HepG2 (cell line): Measurements from ENCODE around the gene HSPA1B. TPM values are rescaled to one million over a fixed set of nuclear protein-coding genes. Genes with fewer than 3 reads are reported as not detected.

Experiments used
- BCL6 ChIP-seq: IDR thresholded peaks from 2 replicates; pipeline ENCODE4 v1.6.1; 2016; ENCODE audit warnings: missing genetic modification reagents, missing compliant biosample characterization
- BORCS8-MEF2B ChIP-seq: sonication (generic); formaldehyde crosslinking; IDR thresholded peaks from 2 replicates; pipeline ENCODE4 v1.8.0; 2022; ENCODE audit warnings: mild to moderate bottlenecking, missing genetic modification reagents
- GABPA ChIP-seq, 2 experiments: IDR thresholded peaks; 2 replicates each; pipeline ENCODE4 v1.6.1; 2011 to 2016; ENCODE audit warnings: low read depth in 2 of 2, low read length in 1 of 2, missing biosample characterization in 1 of 2, missing genetic modification characterization in 1 of 2
- HHEX ChIP-seq: IDR thresholded peaks from 2 replicates; pipeline ENCODE4 v1.6.1; 2016; ENCODE audit warnings: control low read depth
- HMG20A ChIP-seq: IDR thresholded peaks from 2 replicates; pipeline ENCODE4 v1.6.1; 2016; ENCODE audit warnings: borderline replicate concordance
- ISL2 ChIP-seq: sonication (generic); formaldehyde crosslinking; IDR thresholded peaks from 2 replicates; pipeline ENCODE4 v1.5.0; 2020; ENCODE audit warnings: missing genetic modification reagents
- MAFG ChIP-seq: sonication (generic); formaldehyde crosslinking; IDR thresholded peaks from 2 replicates; pipeline ENCODE4 v1.5.1; 2020; ENCODE audit warnings: mild to moderate bottlenecking, missing genetic modification reagents
- MAZ ChIP-seq, 2 experiments: sonication (generic) in 1 of 2; formaldehyde crosslinking in 1 of 2; IDR thresholded peaks; 2 replicates each; pipeline versions ENCODE4 v1.5.0 to v1.6.1; 2012 to 2020; ENCODE audit warnings: low read depth in 2 of 2, mild to moderate bottlenecking in 2 of 2, borderline replicate concordance in 1 of 2, improper control_type of control experiment in 1 of 2, low read length in 1 of 2, missing genetic modification reagents in 1 of 2, moderate library complexity in 1 of 2
- MED1 ChIP-seq: sonication (generic); formaldehyde crosslinking; IDR thresholded peaks from 2 replicates; pipeline ENCODE4 v1.4.0; 2020; ENCODE audit warnings: missing genetic modification reagents
- MXD3 ChIP-seq: IDR thresholded peaks from 2 replicates; pipeline ENCODE4 v1.6.1; 2016; ENCODE audit warnings: mild to moderate bottlenecking, missing biosample characterization, missing genetic modification reagents
- NR2F6 ChIP-seq, 2 experiments: IDR thresholded peaks; 2 replicates each; pipeline ENCODE4 v1.6.1; 2016; ENCODE audit warnings: antibody characterized with exemption in 1 of 2, mild to moderate bottlenecking in 1 of 2
- POLR2A ChIP-seq, 2 experiments: IDR thresholded peaks; 2 replicates each; pipeline ENCODE4 v1.6.1; 2011; ENCODE audit warnings: low read depth in 2 of 2, low read length in 2 of 2, mild to moderate bottlenecking in 1 of 2, moderate library complexity in 1 of 2; ENCODE audit not compliant: insufficient read depth in 1 of 2
- TGIF2 ChIP-seq: IDR thresholded peaks from 2 replicates; pipeline ENCODE4 v1.6.1; 2016; ENCODE audit warnings: control low read depth, missing compliant biosample characterization
- ZFP37 ChIP-seq: sonication (generic); formaldehyde crosslinking; IDR thresholded peaks from 2 replicates; pipeline ENCODE4 v1.4.0; 2020; ENCODE audit warnings: missing genetic modification reagents, borderline replicate concordance
- ZKSCAN5 ChIP-seq: sonication (generic); formaldehyde crosslinking; IDR thresholded peaks from 2 replicates; pipeline ENCODE4 v1.5.1; 2020; ENCODE audit warnings: mild to moderate bottlenecking, missing genetic modification reagents
- ZNF343 ChIP-seq: sonication (generic); formaldehyde crosslinking; IDR thresholded peaks from 2 replicates; pipeline ENCODE4 v1.4.0; 2020; ENCODE audit warnings: mild to moderate bottlenecking, missing genetic modification reagents
- ZNF691 ChIP-seq: sonication (generic); formaldehyde crosslinking; IDR thresholded peaks from 2 replicates; pipeline ENCODE4 v1.4.0; 2020; ENCODE audit warnings: missing genetic modification reagents, low read depth, mild to moderate bottlenecking, borderline replicate concordance
- ZNF891 ChIP-seq: sonication (generic); formaldehyde crosslinking; IDR thresholded peaks from 2 replicates; pipeline ENCODE4 v1.5.0; 2020; ENCODE audit warnings: mild to moderate bottlenecking, missing genetic modification reagents
- polyA plus RNA-seq, 8 experiments: library from polyadenylated mRNA; depleted of rRNA in 3 of 8; stranded (reverse) in 7 of 8; unstranded in 1 of 8; fragments of >200 nt; fragmentation: Illumina TruSeq in 4 of 8; extraction: Trizol in 4 of 8; gene quantifications; 2 replicates each; pipeline versions ENCODE4 v1.2.1 to v1.2.3, GENCODE V29; 2011 to 2016; ENCODE audit warnings: low read depth in 4 of 8, missing spikeins in 1 of 8, mixed read lengths in 1 of 8; ENCODE audit not compliant: insufficient read depth in 1 of 8
- total RNA-seq, 5 experiments: library from RNA; depleted of rRNA; stranded (reverse); fragments of >200 nt; fragmentation: Illumina TruSeq; extraction: Trizol; gene quantifications; 2 replicates each; pipeline ENCODE4 v1.2.3, GENCODE V29; 2016; ENCODE audit warnings: low read depth in 1 of 5
- TF ChIP-seq, protein P1 (sequence below): sonication (generic); formaldehyde crosslinking; conservative IDR thresholded peaks from 2 replicates; pipeline ENCODE4 v1.4.0; 2020; ENCODE audit warnings: mild to moderate bottlenecking, missing genetic modification reagents, moderate library complexity
- TF ChIP-seq, protein P2 (sequence below): sonication (generic); formaldehyde crosslinking; IDR thresholded peaks from 2 replicates; pipeline ENCODE4 v1.4.0; 2020; ENCODE audit warnings: missing genetic modification reagents
- TF ChIP-seq, protein P3 (sequence below): IDR thresholded peaks from 2 replicates; pipeline ENCODE4 v1.6.1; 2016

The HSPA1B gene
- total and polyA plus RNA-seq, 2 of the 13 experiments (the other 11 are each of a cell fraction or from before 2014, with no cell fraction given) = 26.0 to 186 TPM

DNA sequence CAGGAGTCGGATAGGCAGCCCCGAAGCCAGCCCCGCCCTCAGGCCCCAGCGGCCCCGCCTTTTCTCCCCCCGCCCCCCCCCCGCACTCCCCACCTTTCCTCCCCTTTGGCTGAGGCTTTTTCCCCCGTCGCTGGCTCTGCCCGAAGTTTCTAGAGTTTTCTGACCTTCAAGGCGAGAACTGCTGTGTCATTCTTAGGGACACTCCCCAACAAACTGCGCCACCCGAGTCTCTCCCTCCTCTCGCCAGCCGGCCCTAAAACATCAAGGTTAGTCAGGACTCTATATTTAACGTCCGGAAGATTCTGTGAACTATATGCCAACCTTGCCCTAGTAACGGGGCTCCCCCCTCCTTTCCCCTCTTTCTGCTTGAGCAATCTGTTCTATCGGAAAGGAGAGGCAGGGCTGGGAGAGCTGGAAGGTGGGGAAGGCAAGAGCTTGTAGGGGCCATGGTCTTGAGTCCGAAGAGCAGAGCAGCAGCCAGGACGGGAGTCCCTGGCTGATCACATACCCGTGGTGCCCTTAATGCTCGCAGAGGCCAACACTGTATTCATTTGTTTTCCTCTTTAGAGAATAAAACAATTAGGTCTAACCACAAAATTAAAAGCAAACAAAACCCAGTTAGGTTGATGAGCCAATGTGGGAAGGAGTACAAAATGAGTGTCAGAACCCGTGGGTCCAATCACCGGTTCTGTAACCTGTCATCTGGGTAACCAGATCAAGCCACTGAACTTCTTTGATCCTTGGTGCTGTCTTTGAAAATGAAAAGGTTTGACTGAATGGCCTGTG, 5.3 kb upstream of the HSPA1B start (continued):
- TF ChIP-seq, protein P1, sequence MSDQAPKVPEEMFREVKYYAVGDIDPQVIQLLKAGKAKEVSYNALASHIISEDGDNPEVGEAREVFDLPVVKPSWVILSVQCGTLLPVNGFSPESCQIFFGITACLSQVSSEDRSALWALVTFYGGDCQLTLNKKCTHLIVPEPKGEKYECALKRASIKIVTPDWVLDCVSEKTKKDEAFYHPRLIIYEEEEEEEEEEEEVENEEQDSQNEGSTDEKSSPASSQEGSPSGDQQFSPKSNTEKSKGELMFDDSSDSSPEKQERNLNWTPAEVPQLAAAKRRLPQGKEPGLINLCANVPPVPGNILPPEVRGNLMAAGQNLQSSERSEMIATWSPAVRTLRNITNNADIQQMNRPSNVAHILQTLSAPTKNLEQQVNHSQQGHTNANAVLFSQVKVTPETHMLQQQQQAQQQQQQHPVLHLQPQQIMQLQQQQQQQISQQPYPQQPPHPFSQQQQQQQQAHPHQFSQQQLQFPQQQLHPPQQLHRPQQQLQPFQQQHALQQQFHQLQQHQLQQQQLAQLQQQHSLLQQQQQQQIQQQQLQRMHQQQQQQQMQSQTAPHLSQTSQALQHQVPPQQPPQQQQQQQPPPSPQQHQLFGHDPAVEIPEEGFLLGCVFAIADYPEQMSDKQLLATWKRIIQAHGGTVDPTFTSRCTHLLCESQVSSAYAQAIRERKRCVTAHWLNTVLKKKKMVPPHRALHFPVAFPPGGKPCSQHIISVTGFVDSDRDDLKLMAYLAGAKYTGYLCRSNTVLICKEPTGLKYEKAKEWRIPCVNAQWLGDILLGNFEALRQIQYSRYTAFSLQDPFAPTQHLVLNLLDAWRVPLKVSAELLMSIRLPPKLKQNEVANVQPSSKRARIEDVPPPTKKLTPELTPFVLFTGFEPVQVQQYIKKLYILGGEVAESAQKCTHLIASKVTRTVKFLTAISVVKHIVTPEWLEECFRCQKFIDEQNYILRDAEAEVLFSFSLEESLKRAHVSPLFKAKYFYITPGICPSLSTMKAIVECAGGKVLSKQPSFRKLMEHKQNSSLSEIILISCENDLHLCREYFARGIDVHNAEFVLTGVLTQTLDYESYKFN (CRISPR knock-in tag) = peak; percentile 34; the same call in 1 of the 2 replicates
- TF ChIP-seq ZNF891 (CRISPR knock-in tag) (no peak), ZNF691 (CRISPR knock-in tag) (0 out of 2 replicates have a peak, but pooled peaks have one; percentile 22), GABPA (IDR thresholded peaks at IDR 0.05; ENCODE audit: low read depth, low read length) (no peak), GABPA (CRISPR knock-in tag; IDR thresholded peaks at IDR 0.05; ENCODE audit: low read depth) (peak; percentile 42; the same call in 1 of the 2 replicates), MED1 (CRISPR knock-in tag) (no peak), ZNF343 (no peak), POLR2A (IDR thresholded peaks at IDR 0.05; ENCODE audit: insufficient read depth in 1 of 2, low read depth in 2 of 2, low read length in 2 of 2) (peak in 1 of 2 experiments; percentile 33; a peak in 2 of 4 replicates), BCL6 (CRISPR knock-in tag) (no peak), HHEX (no peak), BORCS8-MEF2B (CRISPR knock-in tag) (no peak), MAZ (IDR thresholded peaks at IDR 0.05; ENCODE audit: borderline replicate concordance, low read depth, low read length) (no peak), MAZ (CRISPR knock-in tag; IDR thresholded peaks at IDR 0.05; ENCODE audit: low read depth) (peak; percentile 64; the same call in 1 of the 2 replicates), MAFG (CRISPR knock-in tag) (0 out of 2 replicates have a peak, but pooled peaks have one; percentile 50), MXD3 (no peak; the same call in 1 of the 2 replicates), TGIF2 (peak; percentile 35; the same call in 1 of the 2 replicates), ISL2 (no peak), NR2F6 (IDR thresholded peaks at IDR 0.05) (no peak), NR2F6 (CRISPR knock-in tag; IDR thresholded peaks at IDR 0.05) (peak; percentile 39), ZKSCAN5 (CRISPR knock-in tag) (no peak), ZFP37 (CRISPR knock-in tag) (0 out of 2 replicates have a peak, but pooled peaks have one; percentile 62), HMG20A (CRISPR knock-in tag) (no peak)
- TF ChIP-seq, protein P2, sequence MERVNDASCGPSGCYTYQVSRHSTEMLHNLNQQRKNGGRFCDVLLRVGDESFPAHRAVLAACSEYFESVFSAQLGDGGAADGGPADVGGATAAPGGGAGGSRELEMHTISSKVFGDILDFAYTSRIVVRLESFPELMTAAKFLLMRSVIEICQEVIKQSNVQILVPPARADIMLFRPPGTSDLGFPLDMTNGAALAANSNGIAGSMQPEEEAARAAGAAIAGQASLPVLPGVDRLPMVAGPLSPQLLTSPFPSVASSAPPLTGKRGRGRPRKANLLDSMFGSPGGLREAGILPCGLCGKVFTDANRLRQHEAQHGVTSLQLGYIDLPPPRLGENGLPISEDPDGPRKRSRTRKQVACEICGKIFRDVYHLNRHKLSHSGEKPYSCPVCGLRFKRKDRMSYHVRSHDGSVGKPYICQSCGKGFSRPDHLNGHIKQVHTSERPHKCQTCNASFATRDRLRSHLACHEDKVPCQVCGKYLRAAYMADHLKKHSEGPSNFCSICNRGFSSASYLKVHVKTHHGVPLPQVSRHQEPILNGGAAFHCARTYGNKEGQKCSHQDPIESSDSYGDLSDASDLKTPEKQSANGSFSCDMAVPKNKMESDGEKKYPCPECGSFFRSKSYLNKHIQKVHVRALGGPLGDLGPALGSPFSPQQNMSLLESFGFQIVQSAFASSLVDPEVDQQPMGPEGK (CRISPR knock-in tag) = peak; percentile 72
- TF ChIP-seq, protein P3, sequence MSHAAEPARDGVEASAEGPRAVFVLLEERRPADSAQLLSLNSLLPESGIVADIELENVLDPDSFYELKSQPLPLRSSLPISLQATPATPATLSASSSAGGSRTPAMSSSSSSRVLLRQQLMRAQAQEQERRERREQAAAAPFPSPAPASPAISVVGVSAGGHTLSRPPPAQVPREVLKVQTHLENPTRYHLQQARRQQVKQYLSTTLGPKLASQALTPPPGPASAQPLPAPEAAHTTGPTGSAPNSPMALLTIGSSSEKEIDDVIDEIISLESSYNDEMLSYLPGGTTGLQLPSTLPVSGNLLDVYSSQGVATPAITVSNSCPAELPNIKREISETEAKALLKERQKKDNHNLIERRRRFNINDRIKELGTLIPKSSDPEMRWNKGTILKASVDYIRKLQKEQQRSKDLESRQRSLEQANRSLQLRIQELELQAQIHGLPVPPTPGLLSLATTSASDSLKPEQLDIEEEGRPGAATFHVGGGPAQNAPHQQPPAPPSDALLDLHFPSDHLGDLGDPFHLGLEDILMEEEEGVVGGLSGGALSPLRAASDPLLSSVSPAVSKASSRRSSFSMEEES = 0 out of 2 replicates have a peak, but pooled peaks have one; percentile 28
